ENCODE measurements around the gene NEO1.
A peak's percentile ranks its signal among the peaks of the same experiment; 100 is the strongest.
"Not testable (repeated sequence)": the region's sequence is repeated elsewhere in the genome, so short reads cannot be mapped to it uniquely, and the experiment has no call there.

The NEO1 gene

GRCh38 chr15:73210630-73211029 is 158.4 kb downstream of the NEO1 start:
- no peak for DNase-seq (ENCODE audit: low read depth in 2 of 2)

- no peak for DNase-seq (ENCODE audit: low read depth in 2 of 2)
Observed at GRCh38 chr15:73212424-73212823, 160.2 kb downstream of the NEO1 start.

GRCh38 chr15:73221450-73221849 is 169.2 kb downstream of the NEO1 start:
- DNase-seq (ENCODE audit: low read depth in 2 of 2) = not testable (repeated sequence)

- DNase-seq (ENCODE audit: low read depth in 2 of 2) = peak in 1 of 2 donors; percentile 44
Observed at GRCh38 chr15:73225358-73226015, 173.2 kb downstream of the NEO1 start.

- DNase-seq (ENCODE audit: low read depth in 2 of 2) = no peak
Observed at GRCh38 chr15:73226093-73226814, 174.0 kb downstream of the NEO1 start.

- no peak for DNase-seq (ENCODE audit: low read depth in 2 of 2)
Observed at GRCh38 chr15:73227433-73228056, 175.3 kb downstream of the NEO1 start.

- DNase-seq (ENCODE audit: low read depth in 2 of 2) = no peak
Observed at GRCh38 chr15:73228128-73228646, 175.9 kb downstream of the NEO1 start.

GRCh38 chr15:73231661-73232419 is 179.6 kb downstream of the NEO1 start:
- DNase-seq (ENCODE audit: low read depth in 2 of 2) = no peak

- no peak for DNase-seq (ENCODE audit: low read depth in 2 of 2)
Observed at GRCh38 chr15:73232776-73233175, 180.5 kb downstream of the NEO1 start.

- no peak for DNase-seq (ENCODE audit: low read depth in 2 of 2)
Observed at GRCh38 chr15:73233623-73234022, 181.4 kb downstream of the NEO1 start.

- no peak for DNase-seq (ENCODE audit: low read depth in 2 of 2)
Observed at GRCh38 chr15:73237910-73238309, 185.6 kb downstream of the NEO1 start.

GRCh38 chr15:73239564-73240215 is 187.4 kb downstream of the NEO1 start:
- no peak for DNase-seq (ENCODE audit: low read depth in 2 of 2)

GRCh38 chr15:73240866-73241499 is 188.7 kb downstream of the NEO1 start:
- peak; percentile 58 to 70 for DNase-seq (ENCODE audit: low read depth in 2 of 2)

GRCh38 chr15:73244333-73244732 is 192.1 kb downstream of the NEO1 start:
- DNase-seq (ENCODE audit: low read depth in 2 of 2) = no peak

- DNase-seq (ENCODE audit: low read depth in 2 of 2) = no peak
Observed at GRCh38 chr15:73246439-73246838, 194.2 kb downstream of the NEO1 start.

GRCh38 chr15:73246898-73247297 is 194.6 kb downstream of the NEO1 start:
- DNase-seq (ENCODE audit: low read depth in 2 of 2) = no peak

- no peak for DNase-seq (ENCODE audit: low read depth in 2 of 2)
Observed at GRCh38 chr15:73247331-73247730, 195.1 kb downstream of the NEO1 start.

- DNase-seq (ENCODE audit: low read depth in 2 of 2) = no peak
Observed at GRCh38 chr15:73249499-73249898, 197.2 kb downstream of the NEO1 start.

GRCh38 chr15:73254598-73254997 is 202.3 kb downstream of the NEO1 start:
- no peak for DNase-seq (ENCODE audit: low read depth in 2 of 2)

GRCh38 chr15:73258271-73259108 is 206.2 kb downstream of the NEO1 start:
- peak in 1 of 2 donors; percentile 7 for DNase-seq (ENCODE audit: low read depth in 2 of 2)
